GM19397 (cell line): ENCODE results near the gene EGFLAM.

ENCODE experiments used
- ATAC-seq: cut with Tn5 transposase; IDR thresholded peaks from one replicate; pipeline ENCODE4 v1.9.1; 2021; ENCODE audit warnings: mild to moderate bottlenecking, moderate library complexity; ENCODE audit not compliant: unreplicated experiment

EGFLAM gene

GRCh38 chr5:38258319-38259061, at the start of gene EGFLAM:
Gene EGFLAM (plus strand): TSS chr5:38258559. CDS start chr5:38258755, 196 bp downstream.
- no peak for ATAC-seq

GRCh38 chr5:38208782-38209378, 49.5 kb upstream of the EGFLAM start:
- ATAC-seq, result no peak

- ATAC-seq, result no peak
These were observed 47.5 kb upstream of the EGFLAM start for GRCh38 chr5:38210676-38211353.

GRCh38 chr5:38211354-38211710, 47.0 kb upstream of the EGFLAM start:
- ATAC-seq, result no peak

- ATAC-seq, result no peak
These were observed 46.1 kb upstream of the EGFLAM start for GRCh38 chr5:38212307-38212706.

GRCh38 chr5:38226091-38226490, 32.3 kb upstream of the EGFLAM start:
- no peak for ATAC-seq

GRCh38 chr5:38228914-38229313, 29.4 kb upstream of the EGFLAM start:
- no peak for ATAC-seq

GRCh38 chr5:38234737-38235136, 23.6 kb upstream of the EGFLAM start:
- ATAC-seq, result no peak

- ATAC-seq, result no peak
These were observed 20.7 kb upstream of the EGFLAM start for GRCh38 chr5:38237681-38238080.

- ATAC-seq, result no peak
These were observed 18.1 kb upstream of the EGFLAM start for GRCh38 chr5:38240212-38240611.

- no peak for ATAC-seq
These were observed 16.7 kb upstream of the EGFLAM start for GRCh38 chr5:38241655-38242054.

GRCh38 chr5:38245307-38245706, 13.1 kb upstream of the EGFLAM start:
- ATAC-seq, result no peak

GRCh38 chr5:38249301-38249700, 9.1 kb upstream of the EGFLAM start:
- ATAC-seq, result no peak

- ATAC-seq, result no peak
These were observed 8.5 kb upstream of the EGFLAM start for GRCh38 chr5:38249812-38250211.

- no peak for ATAC-seq
These were observed 7.5 kb upstream of the EGFLAM start for GRCh38 chr5:38250763-38251448.

GRCh38 chr5:38253759-38254158, 4.6 kb upstream of the EGFLAM start:
- ATAC-seq, result no peak

- no peak for ATAC-seq
These were observed 884 bp upstream of the EGFLAM start for GRCh38 chr5:38257308-38258041.

GRCh38 chr5:38258042-38258318, 379 bp upstream of the EGFLAM start:
- no peak for ATAC-seq

- no peak for ATAC-seq
These were observed 876 bp downstream of the EGFLAM start for GRCh38 chr5:38259062-38259808.

GRCh38 chr5:38259809-38260160, 1.4 kb downstream of the EGFLAM start:
- no peak for ATAC-seq

GRCh38 chr5:38263983-38264382, 5.6 kb downstream of the EGFLAM start:
- ATAC-seq, result no peak
